HG03066 (cell line): Measurements from ENCODE around the gene PASK.

Experiments
- ATAC-seq: cut with Tn5 transposase; IDR thresholded peaks from one replicate; pipeline ENCODE4 v1.9.1; 2021; ENCODE audit warnings: low read depth; ENCODE audit not compliant: unreplicated experiment

The PASK gene

DNA sequence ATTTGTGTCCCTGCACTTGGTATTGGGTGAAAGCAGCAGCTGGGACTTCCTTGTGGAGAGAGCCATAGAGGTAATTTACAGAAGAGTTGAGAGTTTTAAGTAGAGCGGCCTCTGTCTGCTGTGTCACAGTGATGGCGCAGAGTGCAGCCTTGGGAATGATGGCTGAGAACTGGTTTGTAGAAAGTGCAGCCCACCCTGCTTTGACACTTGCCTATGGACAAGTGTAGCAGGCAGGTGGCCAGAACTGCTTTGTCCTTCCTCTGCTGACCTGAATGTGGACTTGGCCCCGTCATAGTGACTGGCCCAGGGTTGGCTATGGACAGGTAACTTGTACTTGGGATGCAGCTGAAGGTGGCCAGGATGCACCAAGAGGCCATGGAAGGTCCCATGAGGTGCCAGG is 32.9 kb upstream of the PASK start:
- no peak for ATAC-seq

DNA sequence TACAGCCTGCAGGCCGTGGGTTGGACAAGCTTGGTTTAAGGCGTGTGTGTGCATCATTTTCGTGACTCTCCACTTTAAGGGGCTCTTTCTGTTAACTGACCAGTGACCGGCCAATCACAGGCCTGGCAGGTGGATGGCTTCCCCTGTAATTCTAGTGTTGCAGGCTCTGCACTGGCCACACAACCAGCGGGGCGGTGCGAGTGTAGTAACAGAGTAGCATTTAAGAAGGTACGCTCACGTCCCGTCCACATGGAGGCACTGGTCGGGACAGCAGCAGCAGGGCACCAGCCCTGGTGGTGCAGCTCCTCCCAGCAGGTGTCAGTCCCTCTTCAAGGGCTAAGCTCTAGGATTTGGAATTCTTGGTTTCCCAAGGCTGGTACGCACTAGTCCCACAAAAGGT is 31.2 kb upstream of the PASK start:
- no peak for ATAC-seq

DNA sequence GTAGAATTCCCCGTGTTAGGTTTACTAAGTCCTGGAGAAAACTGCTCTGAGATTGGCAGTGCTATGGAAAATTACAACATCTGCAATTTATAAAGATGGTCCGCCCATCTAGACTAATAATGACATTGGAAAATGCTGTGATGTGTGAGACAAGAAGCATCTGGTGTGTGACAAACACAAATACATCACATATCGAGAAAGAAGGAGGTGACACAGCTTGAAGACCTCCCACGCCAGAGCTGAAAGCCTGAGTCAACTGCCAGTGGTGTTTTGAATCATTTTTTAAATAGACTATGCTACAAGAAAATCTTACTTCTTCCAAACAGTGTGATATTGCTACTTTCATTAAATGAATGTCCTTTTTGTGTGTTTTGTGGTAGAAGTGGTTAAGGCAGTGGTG is 30.6 kb upstream of the PASK start:
- ATAC-seq = no peak

DNA sequence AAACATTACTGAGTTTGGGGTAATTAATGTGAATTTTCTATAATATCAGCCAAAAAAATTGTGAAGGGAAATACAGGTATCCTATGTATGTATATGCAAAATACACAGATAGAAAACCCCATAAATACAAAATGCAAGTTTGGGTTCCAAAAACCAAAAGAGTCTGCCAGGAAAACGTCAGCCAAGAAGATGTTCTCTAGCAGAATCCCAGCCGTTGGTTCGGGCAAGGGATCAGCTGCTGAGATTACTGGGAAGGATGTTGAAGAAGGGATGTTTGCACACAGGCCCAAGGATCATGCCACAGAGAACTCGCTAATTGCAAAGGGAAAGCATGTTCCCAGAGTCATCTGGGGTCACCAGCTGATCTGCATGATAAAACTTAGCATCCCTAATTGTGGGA is 29.7 kb upstream of the PASK start:
- ATAC-seq = no peak

DNA sequence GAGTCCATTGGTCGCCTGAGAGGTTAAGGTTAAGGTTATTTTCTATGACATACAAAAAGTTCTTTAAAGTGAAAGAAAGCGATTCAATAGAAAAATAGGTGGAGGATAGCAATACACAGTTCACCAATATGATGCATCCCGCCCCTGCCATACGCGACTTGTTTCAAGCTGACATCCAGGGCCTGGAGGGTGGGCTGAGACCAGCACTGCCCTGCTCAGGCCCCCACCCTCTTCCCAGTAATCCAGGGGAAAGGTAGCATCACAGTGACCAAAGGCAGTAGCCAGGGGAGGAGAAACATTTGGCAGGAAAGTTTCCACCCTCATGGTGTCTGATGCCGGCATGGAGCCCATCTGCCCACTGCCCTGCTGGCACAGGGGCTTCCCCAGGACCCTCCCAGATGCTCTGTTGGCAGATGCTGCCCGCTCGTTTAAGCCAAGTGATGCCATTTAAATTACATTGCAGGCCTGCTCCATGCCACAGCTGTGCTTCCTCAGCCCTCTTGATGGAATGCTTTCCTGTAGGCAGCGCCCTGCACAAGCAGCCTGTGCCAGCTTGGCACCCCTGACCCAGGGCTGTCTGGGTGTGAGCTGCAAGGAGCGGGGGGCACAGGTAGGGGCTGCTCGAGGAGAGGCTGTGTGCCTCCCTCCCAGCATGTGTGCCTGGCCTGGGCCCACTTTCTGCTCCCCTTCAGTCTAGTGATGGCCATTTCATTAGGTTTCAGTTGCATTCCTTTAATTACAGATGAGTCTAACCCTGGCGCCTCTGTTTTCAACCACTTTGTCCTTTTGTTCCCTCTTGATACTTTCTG is 28.5 kb upstream of the PASK start:
- no peak for ATAC-seq

DNA sequence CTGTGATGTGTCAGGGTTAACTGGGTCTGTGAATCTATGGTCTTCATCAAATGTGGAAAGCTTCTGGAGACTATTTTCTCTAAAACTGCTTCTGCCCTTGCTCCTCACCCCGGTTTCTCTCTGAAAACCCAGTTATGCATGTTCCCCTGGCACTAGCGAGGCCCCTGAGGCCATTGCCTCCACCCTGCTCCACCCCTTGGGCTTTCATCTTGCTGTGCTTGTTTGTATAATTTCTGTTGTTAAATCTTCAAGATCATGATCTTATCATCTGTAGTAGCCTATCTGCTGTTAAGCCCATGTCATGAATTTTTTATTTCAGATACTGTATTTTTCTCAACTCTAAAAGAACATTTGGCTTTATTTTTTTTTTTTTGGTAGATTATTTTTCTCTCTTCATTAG is 24.3 kb upstream of the PASK start:
- ATAC-seq = no peak

DNA sequence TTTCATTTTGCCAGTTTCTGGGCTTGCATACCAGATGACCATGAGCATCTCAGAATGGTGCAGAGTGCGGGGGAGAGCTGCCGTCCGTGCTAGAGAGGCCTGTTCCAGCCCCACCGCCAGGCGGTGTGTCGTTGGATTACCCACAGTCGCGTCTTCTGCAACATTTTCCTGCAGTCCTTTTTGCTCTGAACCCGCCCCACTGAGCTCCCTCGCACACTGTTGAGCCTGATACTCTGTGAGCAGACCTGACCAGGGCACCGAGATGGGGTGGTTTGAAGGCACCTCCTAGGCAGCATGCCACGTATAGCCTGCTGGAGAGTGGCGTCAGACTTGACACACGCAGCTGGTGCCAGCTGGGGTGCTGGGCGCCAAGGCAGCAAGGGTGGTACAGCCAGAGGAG is 19.1 kb upstream of the PASK start:
- ATAC-seq = no peak

DNA sequence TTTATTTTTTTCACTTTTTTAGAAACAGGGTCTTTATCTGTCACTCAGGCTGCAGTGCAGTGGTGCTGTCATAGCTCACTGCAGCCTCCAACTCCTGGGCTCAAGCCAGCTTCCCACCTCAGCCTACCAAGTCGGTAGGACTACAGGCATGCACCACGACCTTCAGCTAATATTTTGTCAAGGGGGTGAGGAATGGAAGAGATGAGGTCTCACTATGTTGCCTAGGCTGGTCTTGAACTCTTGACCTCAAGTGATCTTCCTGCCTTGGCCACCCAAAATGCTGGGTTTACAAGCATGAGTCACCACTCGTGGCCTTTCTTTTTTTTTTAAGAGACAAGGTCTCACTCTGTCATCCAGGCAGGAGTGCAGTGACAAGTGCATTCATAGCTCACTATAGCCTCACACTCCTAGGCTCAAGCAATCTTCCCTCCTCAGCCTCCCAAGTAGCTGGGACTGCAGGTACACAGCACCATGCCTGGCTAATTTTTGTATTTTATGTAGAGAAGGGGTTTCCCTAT is 14.4 kb upstream of the PASK start:
- ATAC-seq = no peak

DNA sequence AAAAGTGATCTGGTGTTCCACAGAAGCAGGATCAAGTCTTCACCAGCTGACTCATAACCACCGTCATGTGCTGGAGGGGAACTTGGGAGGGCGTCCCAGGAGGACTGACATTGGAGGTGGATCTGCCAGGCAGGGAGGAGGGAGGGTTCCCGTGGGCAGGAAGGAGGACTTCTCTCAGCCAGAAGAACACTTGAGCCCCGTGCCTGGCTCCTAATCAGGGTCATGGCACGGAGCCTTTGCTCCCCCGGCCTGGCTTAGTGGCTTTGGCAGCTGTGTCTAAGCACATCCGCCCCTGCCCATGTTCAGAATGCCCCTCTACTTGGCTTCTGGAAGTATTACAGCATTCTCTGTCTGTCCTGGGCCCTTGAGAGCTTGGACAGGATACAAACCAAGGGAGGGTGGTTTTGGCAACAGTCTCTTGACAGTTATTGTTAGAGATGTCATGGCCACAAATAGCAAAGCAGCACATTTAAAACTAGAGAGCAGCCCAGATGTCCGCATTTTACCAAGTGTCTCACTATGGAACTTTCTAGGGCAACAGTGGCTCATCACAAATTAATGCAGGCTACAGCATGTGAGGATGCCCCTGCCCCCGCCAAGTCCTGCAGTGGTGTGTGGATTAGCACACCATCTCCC is 12.5 kb upstream of the PASK start:
- ATAC-seq = no peak

DNA sequence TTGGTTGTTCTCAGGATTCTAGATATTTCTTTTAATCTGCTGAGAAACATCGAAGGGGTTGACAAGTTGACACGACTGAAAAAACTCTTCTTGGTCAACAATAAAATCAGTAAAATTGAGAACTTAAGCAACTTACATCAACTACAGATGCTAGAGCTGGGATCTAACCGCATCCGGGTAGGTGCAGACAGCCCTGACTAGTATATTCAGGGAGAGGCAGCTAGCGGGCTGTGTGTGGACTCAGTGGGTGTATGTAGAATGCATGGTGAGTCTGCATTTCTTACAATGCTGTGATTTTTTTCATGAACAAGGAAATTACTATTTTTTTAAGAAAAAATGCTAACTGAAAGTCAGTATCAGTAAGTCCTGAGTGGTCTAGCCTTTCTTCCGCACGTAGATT is 11.0 kb upstream of the PASK start:
- no peak for ATAC-seq

DNA sequence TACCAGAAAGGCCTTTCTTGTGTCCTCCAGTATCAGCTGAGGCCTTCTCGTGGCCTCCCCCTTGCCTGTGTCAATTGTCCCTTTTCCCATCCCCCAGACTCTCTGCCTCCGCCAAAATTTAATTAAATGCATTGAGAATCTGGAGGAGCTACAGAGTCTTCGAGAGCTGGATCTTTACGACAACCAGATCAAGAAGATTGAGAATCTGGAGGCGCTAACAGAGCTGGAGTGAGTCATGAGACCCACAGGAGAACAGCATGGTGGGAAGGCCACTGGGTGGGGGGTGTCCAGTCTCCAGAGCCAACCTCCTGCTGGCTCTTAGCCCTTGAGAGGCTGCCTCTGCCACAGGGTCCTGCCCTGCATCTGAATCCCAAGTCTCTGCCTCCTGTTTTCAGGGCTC is 9.8 kb upstream of the PASK start:
- ATAC-seq = no peak

DNA sequence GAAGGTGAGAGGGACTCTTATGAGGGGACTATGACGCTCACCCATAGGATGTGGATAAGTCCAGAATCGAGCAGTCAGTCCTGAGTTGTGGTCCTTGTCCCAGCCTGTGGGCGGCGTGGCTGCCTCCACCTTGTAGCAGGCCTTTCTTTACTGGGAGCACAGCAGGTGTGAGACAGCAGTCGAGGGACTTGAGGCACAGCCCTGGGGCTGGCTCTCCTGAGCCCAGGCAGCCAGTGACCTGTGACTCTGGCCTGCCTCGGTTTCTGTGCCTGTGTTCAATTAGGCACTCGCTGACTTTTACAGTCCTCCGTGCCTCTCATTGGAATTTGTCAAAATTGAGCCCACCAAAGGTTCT is 9.3 kb upstream of the PASK start:
- no peak for ATAC-seq

DNA sequence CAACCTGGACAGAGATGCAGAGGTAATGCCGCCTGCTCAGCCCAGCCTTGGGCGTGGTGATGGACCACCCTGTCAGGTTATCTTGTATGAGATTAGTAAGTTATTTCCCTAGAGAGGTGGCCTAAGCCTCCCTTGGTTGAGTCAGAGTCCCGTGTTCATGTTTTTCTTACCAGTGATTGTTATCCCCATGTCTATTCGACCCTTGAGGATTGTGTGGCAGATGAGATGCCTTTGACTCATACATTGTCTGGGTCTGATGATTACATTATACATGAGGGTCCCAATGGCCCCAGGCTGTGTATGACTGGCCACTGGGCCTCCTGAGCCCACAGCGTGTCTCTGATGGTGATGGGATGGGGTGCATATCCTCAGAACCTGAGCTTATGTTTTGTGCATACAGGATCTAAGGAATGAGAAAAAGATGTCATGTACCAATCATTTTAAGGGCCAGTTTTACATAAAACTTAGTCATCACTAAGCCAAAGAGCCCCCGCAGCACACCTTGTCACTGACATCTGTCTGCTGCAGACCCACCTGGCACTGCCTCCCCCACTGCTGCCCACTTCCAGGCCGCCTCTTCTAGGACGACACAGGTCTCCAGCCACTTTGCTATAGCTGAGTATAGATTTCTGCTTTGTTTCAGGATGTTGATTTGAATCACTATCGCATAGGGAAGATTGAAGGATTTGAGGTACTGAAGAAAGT is 8.7 kb upstream of the PASK start:
- ATAC-seq = no peak

DNA sequence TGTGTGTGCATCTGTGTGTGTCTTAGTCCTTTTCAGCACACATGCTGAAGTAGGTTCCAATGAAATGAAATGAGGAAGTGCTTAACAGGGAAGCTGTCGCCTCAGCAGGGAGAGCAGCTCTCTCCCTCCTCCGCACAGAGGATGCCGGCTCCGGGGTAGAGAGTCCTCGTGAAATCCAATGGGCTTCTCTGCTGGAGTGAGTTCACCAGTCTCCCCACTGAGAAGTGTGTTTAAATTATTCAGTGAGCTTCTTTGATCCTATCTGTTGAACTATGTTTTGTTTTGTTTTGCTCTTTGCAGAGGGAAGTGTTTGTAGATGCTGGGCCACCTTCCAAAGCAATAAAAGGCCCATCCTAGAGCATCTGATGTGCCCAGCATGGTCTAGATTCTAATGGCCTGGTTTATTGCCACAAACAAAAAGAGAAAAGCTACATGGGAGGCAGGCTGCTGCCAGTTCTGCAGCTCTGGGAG is 7.7 kb upstream of the PASK start:
- no peak for ATAC-seq

DNA sequence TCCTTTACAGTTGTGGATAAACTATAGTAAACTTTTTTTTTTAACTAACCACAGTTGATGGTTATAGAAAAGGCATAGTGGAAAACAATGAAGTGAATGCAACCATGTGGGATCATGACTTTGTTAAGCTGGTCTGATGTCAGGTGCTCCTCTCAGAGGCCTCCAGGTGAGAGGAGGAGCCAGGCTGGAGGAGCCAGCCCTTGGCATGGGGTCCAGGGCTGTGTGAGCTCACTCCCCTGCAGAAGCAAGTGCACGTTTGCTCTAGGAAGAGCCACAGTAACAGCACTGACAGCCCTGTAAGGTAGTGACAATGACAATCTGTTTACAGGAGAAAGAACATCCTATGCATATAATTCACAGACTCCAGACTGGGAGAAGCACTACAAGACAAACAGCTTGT is 6.7 kb upstream of the PASK start:
- no peak for ATAC-seq

DNA sequence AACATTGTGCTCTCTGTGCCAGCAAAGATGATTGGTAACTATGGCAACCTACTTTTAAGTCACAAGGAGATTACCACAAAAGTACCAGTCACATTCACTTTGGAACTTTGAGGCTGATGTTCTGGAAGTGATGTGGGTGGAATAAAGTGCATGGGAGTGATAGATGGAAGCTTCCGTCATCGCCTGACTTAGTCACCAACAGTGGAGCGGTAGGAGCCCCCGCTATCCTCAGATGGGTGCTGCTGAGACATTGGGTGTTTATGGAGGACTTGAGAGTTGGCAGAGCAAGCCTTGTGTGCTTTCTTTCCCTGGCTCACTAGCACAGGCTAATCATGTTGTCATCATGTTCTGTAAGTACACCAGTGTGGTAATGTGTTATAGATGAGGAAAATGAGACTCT is 5.6 kb upstream of the PASK start:
- no peak for ATAC-seq

DNA sequence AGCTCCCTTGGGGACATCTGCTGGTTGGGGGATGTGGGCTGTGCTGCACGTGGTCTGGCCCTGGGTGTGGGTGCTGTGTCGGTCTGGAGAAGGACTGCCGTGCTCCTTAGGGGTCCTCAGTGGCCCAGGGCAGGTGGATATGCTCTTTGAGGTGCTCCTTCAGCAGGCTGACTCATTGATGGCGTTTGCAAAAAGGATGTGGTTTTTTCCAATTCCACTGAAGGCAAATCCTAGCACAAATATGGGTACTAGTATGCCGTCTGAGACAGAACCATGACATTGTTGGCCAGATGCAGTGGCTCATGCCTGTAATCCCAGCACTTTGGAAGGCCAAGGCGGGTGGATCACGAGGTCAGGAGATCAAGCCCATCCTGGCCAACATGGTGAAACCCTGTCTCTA is 4.3 kb upstream of the PASK start:
- ATAC-seq = no peak

DNA sequence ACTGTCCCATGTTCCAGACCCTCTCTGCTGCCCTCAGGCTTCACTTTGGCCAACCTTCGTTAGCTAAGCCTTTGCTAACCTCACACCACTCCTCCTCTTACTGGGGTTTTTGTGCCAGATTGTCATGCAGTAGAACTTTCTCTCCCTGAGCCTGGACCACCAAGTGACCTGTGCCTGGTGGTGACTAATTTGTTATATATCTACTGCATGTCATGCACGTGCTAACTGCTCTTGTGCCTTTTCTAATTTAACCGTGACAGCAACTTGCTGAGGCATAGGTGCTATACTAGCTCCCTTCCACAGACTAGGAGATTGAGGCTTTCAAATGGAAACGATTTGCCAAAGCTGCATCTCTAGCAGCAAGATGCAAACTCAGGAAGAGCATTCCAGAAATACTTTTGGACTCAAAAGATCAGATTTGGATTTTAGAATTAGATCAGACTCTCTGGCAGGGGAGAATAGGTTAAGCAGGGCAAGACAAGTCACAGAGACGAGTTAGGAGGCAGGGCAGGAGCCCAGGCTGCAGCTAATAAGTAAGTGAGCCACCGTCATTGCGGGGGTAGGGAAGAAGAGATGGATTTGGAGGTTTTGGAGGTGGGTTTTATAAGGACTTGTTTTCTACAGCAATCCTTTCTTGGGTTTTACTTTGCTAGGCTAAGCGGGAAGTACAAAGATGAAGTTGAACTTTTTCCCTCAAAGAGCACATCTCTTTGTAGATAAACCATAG is 2.8 kb upstream of the PASK start:
- ATAC-seq = no peak

DNA sequence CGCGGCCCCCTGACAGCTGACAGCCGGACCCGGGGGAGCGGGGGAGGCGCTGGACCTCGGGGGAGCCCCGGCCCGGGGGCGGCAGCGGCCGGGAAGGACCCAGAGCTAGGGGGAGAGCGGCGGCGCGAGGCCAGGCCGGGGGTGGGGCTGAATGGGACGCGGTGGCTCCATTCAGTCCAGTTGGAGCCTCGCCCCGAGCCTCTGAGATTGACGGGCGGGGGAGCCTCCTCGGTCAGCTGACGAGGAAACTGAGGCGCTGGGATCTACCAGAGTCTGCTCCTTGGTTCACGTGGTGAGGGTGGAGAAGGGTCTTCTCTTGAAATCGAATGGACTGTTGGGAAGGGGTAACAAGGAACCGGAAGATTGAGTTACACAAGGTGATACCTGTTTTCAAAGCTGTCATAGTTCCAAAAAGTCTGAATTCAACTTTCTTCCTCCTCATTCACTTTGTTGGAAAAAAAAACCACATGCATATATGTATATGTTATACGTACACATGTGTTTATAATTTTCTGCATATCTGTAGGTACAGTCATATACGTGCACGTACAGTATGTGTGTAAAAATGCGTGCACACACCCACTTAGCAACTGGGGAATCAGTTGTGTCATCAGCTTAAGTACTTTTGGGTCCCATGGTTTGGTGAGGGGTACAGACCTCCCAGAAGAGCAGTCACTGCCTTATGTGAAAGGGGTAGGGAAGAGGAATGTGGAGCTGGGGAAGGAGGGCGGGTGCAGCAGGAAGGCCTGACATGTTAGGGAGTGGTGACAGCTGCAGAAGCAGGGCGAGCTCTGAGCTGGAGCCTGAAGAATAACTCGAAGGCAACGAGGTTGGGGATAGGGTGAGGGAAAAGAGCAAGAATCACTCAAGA is 1.6 kb upstream of the PASK start:
- peak; percentile 12 for ATAC-seq
